K562 (cell line): ENCODE measurements around the gene CTF1. TPM values are rescaled to one million over a fixed set of nuclear protein-coding genes. Genes with fewer than 3 reads are reported as not detected.

Source experiments
- CEBPZ ChIP-seq: fragments of 150-350 bp; IDR thresholded peaks from 2 replicates; pipeline ENCODE4 v1.6.1; 2014; ENCODE audit warnings: low read depth, mild to moderate bottlenecking, low read length, borderline replicate concordance
- CHD2 ChIP-seq: IDR thresholded peaks from 2 replicates; pipeline ENCODE4 v1.6.1; 2011; ENCODE audit warnings: low read depth, low read length
- CSDE1 ChIP-seq, 2 experiments: fragments of 450-650 bp; IDR thresholded peaks; 2 replicates each; pipeline ENCODE4 v1.6.1; 2016; ENCODE audit warnings: mild to moderate bottlenecking in 1 of 2
- DACH1 ChIP-seq: fragments of 450-650 bp; IDR thresholded peaks from 2 replicates; pipeline ENCODE4 v1.6.1; 2018; ENCODE audit not compliant: partially characterized antibody
- FIP1L1 ChIP-seq: fragments of 200-400 bp; formaldehyde crosslinking; IDR thresholded peaks from 2 replicates; pipeline ENCODE4 v1.6.1; 2018; ENCODE audit warnings: mild to moderate bottlenecking, low read depth, low read length; ENCODE audit not compliant: poor library complexity, severe bottlenecking
- GTF3C2 ChIP-seq: IDR thresholded peaks from 3 replicates; pipeline ENCODE4 v1.6.1; 2011; ENCODE audit warnings: borderline replicate concordance, mild to moderate bottlenecking, moderate library complexity; ENCODE audit not compliant: insufficient read length; ENCODE audit errors: extremely low read depth
- HNRNPK ChIP-seq: fragments of 200-400 bp; formaldehyde crosslinking; IDR thresholded peaks from one replicate; pipeline ENCODE4 v1.6.1; 2018; ENCODE audit warnings: mild to moderate bottlenecking, low read depth, low read length; ENCODE audit not compliant: poor library complexity, severe bottlenecking
- MCM7 ChIP-seq, 2 experiments: fragments of 450-650 bp; IDR thresholded peaks; 2 replicates each; pipeline ENCODE4 v1.6.1; 2016 to 2018
- POLR2AphosphoS5 ChIP-seq: IDR thresholded peaks from 2 replicates; pipeline ENCODE4 v1.6.1; 2011; ENCODE audit warnings: mild to moderate bottlenecking, low read depth, low read length, moderate library complexity; ENCODE audit not compliant: control insufficient read depth, insufficient read depth
- SAFB ChIP-seq: fragments of 200-400 bp; formaldehyde crosslinking; IDR thresholded peaks from 2 replicates; pipeline ENCODE4 v1.6.1; 2017; ENCODE audit warnings: low read depth, low read length, borderline replicate concordance
- TFAP4 ChIP-seq: sonication (generic); formaldehyde crosslinking; IDR thresholded peaks from 2 replicates; pipeline ENCODE4 v1.8.0; 2022; ENCODE audit warnings: missing genetic modification reagents, mild to moderate bottlenecking, moderate library complexity, borderline replicate concordance
- ZNF124 ChIP-seq: sonication (generic); formaldehyde crosslinking; IDR thresholded peaks from 2 replicates; pipeline ENCODE4 v1.8.1; 2022; ENCODE audit warnings: missing genetic modification reagents
- ZNF512 ChIP-seq: IDR thresholded peaks from 2 replicates; pipeline ENCODE4 v1.6.1; 2016; ENCODE audit warnings: missing genetic modification characterization, missing compliant biosample characterization
- ZNF551 ChIP-seq: fragments of 250-450 bp; sonication (Bioruptor Pico); IDR thresholded peaks from 2 replicates; pipeline ENCODE4 v1.5.0; 2021; ENCODE audit warnings: mild to moderate bottlenecking, moderate library complexity
- polyA plus RNA-seq, 8 experiments: library from polyadenylated mRNA; depleted of rRNA in 4 of 8; stranded (reverse) in 5 of 8; unstranded in 3 of 8; fragments of >200 nt; fragmentation: Nextera tagmentation in 2 of 8; fragmentation: Illumina TruSeq in 1 of 8; extraction: Ambion mirVana in 2 of 8; extraction: Trizol in 1 of 8; gene quantifications; 2 replicates each; pipeline versions ENCODE4 v1.2.1 to v1.2.3, GENCODE V29; 2011 to 2014; ENCODE audit warnings: inconsistent platforms in 1 of 8, missing spikeins in 1 of 8
- total RNA-seq, 7 experiments: library from RNA; depleted of rRNA in 6 of 7; stranded (reverse); fragments of >200 nt in 6 of 7; fragmentation: Illumina TruSeq in 2 of 7; extraction: Trizol in 2 of 7; gene quantifications; 2 replicates each; pipeline versions ENCODE4 v1.2.1 to v1.2.3, GENCODE V29; 2011 to 2021; ENCODE audit warnings: low replicate concordance in 1 of 7
- TF ChIP-seq, protein P1 (sequence below): sonication (generic); formaldehyde crosslinking; IDR thresholded peaks from 2 replicates; pipeline ENCODE4 v1.8.1; 2023; ENCODE audit warnings: mild to moderate bottlenecking, missing genetic modification reagents

CTF1 gene
- total and polyA plus RNA-seq, 9 of the 15 experiments (the other 6 are each of a cell fraction or from before 2014, with no cell fraction given): 0.24 to 2.5 (median 0.44) TPM

GRCh38 chr16:30901201-30902028 lies 5.0 kb downstream of the CTF1 start (continued):
- TF ChIP-seq ZNF512 (tag): no peak
- TF ChIP-seq DACH1: peak; percentile 29
- TF ChIP-seq, protein P1, sequence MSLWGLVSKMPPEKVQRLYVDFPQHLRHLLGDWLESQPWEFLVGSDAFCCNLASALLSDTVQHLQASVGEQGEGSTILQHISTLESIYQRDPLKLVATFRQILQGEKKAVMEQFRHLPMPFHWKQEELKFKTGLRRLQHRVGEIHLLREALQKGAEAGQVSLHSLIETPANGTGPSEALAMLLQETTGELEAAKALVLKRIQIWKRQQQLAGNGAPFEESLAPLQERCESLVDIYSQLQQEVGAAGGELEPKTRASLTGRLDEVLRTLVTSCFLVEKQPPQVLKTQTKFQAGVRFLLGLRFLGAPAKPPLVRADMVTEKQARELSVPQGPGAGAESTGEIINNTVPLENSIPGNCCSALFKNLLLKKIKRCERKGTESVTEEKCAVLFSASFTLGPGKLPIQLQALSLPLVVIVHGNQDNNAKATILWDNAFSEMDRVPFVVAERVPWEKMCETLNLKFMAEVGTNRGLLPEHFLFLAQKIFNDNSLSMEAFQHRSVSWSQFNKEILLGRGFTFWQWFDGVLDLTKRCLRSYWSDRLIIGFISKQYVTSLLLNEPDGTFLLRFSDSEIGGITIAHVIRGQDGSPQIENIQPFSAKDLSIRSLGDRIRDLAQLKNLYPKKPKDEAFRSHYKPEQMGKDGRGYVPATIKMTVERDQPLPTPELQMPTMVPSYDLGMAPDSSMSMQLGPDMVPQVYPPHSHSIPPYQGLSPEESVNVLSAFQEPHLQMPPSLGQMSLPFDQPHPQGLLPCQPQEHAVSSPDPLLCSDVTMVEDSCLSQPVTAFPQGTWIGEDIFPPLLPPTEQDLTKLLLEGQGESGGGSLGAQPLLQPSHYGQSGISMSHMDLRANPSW (CRISPR knock-in tag): no peak
- TF ChIP-seq CHD2: no peak
- peak; percentile 53; the same call in 1 of the 2 replicates for TF ChIP-seq TFAP4 (CRISPR knock-in tag)
- TF ChIP-seq GTF3C2: peak; percentile 4
- no peak for TF ChIP-seq MCM7 (IDR thresholded peaks at IDR 0.05)
- TF ChIP-seq CEBPZ: no peak
- TF ChIP-seq POLR2AphosphoS5: no peak
- no peak for TF ChIP-seq ZNF551 (CRISPR knock-in tag)
- TF ChIP-seq FIP1L1: no peak
- no peak for TF ChIP-seq SAFB
- TF ChIP-seq HNRNPK: no peak
- TF ChIP-seq ZNF124 (CRISPR knock-in tag): no peak
- TF ChIP-seq CSDE1 (IDR thresholded peaks at IDR 0.05): no peak
